Measurements from ENCODE around the gene MRPL58.
"Not testable (repeated sequence)": the region's sequence is repeated elsewhere in the genome, so short reads cannot be mapped to it uniquely, and the experiment has no call there.

The MRPL58 gene

DNA sequence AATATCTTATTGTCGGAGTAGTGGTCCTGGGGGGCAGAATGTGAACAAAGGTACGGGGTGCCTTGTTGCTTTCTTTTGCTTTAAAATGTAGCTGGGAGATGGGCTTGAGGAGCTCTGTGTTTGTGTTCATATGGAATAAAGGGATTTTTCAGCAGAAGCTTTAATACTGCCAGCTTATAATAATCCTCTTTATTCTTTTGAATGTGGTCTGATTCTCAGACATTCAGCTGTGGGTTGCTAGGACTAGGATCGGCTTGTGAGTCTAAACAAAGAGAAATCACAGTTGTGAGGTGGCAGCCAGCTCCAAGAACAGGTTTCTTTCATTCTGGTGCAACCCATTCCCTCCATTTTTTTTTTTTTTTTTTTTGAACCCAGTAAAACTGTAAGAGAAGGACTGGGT is 7.2 kb downstream of the MRPL58 start:
- DNase-seq = no peak

DNA sequence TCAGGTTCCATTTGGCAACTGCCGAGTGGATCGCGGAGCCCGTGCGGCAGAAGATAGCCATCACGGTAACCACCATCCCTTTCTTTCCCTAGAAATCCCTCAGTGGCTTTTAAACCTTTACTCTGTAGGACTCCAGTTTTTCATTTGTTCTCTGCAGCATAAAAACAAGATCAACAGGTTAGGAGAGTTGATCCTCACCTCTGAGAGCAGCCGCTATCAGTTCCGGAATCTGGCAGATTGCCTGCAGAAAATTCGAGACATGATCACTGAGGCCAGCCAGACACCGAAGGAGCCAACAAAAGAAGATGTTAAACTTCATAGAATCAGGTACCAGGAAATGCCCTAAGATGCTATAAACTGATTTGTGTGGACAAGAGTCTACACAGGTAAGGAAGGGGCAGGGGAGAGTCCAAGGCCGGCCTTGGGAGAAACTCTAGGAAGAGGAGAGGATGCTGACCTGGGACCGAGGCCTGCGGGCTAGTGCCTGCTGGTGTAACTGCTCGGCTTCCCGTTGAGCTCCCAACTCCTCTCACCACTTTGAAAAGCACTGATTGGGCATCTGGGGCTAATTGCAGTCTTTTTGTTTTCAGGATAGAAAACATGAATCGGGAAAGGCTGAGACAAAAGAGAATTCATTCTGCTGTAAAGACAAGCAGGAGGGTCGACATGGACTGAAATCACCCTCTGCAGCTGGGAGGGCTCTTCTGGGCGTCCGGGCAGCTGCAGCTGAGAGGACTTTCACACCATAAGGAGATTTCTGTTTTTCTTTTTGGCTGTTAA is 8.1 kb downstream of the MRPL58 start:
- no peak for DNase-seq

DNA sequence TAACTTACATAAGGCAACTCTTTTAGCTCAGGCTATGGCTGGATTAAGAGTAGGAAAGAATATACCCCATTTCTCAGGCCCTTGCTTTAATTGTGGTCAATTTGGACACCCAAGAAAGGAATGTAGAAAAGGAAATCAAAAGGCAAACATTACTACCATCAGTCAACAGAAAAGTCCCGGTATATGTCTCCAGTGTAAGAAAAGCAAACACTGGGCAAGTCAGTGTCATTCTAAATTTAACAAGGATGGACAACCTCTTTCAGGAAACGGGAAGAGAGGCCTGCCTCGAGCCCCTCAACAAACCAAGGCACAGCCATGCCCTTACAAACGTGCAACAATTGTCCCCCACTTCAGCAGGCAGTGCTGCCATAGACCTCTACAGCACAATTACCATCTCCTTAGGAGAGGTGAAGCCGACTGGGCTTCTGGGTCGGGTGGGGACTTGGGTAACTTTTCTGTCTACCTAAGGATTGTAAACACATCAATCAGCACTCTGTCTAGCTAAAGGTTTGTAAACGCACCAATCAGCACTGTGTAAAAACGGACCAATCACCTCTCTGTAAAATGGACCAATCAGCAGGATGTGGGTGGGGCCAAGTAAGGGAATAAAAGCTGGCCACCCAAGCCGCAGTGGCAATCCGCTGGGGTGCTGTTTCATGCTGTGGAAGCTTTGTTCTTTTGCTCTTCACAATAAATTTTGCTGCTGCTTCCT is 12.4 kb downstream of the MRPL58 start:
- DNase-seq = no peak

DNA sequence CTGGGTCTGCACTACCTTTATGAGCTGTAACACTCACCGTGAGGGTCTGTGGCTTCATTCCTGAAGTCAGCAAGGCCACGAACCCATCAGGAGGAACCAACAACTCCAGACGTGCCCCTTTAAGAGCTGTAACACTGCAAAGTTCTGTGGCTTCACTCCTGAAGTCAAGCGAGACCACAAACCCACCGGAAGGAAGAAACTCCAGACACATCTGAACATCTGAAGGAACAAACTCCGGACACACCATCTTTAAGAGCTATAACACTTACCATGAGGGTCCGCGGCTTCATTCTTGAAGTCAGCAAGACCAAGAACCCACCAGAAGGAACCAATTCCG is 12.9 kb downstream of the MRPL58 start:
- not testable (repeated sequence) for DNase-seq

DNA sequence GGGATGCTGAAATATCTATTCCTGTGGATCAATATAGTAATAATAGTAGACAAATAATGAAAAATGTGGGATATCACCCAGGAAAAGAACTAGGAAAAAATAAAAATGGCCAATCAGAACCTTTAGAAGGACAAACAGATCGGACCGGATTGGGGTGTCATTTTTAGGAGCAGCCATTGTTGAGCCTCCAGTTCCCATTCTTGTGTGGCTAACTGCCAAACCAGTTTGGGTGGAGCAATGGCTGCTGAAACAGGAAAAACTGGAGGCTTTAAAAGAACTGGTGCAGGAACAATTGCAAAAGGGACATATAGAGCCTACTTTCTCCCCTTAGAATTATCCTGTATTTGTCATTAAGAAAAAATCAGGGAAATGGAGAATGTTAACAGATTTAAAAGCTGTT is 14.2 kb downstream of the MRPL58 start:
- not testable (repeated sequence) for DNase-seq

DNA sequence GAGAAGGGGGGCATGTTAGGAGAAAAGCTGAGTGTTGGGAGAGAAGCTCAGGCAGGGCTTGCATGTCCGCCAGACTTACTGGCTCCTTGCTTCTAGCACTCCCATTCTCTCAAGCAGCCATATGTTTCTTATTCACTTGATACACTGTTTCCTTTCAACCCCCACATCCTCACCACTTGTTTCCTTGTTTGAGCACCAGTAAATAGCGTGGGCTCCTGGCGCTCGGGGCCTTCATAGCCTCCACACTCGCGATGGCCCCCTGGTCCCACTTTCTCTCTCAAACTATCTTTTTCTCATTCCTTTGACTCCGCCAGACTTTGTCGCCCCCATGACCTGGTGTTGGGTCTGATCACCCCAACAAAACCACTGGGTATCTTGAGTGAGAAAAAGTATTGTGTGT is 17.7 kb downstream of the MRPL58 start:
- no peak for DNase-seq

DNA sequence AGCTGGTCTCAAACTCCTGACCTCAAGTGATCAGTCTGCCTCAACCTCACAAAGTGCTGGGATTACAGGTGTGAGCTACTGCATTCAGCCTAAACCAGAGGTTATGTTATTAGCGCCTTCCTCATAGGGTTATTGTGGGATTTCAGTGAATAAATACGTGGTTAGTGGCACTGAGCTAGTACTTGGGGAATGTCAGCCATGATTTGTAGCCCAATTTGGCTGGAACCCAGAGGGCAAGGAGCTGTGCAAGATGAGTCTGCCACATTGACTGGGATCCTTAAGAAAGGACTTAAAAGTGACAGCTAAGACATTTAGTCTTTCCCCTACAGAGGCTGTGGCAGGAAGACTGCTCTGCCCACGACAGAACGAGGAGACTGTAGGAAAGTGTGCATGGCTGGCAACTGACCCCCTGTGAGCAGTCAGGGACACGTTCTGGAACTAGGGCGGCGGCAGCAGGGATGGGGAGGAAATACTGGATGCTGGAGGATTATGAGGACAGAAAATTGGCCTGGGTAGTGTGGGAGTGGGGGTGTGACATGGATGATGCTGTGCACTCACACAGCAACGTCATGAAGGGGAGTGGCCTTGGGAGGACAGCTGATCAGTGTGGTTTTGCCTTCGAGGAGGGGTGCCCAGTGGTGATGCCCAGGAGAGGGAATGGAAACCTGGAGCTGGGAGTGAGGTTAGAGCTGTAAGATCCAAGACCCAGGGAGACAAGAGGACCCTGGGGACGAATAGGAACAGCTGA is 19.7 kb downstream of the MRPL58 start:
- DNase-seq = no peak

DNA sequence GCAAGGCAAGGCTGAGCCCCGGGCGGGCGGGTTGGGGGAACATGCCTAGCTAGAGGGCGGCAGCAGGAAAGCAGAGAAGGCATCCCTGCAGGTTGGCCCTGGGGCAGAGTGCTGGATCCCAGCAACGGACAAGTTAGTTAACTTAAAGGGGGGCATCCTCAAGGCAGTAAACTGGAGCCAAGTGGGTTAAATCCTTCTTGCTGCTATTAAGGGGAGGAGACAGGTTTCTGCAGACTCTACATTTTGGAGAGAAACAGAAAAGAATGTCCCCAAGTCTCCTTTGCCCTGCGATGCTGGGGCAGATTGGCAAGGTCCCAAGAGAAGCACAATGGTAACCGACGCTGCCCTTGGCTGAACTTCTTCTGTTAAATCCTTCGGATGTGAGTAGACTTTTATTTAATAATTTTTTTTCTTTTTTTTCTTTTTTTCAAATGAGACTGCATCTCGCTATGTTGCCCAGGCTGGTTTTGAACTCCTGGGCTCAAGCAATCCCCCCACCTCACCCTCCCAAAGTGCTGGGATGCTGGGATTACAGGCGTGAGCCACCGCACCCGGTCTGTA is 20.3 kb downstream of the MRPL58 start:
- no peak for DNase-seq

DNA sequence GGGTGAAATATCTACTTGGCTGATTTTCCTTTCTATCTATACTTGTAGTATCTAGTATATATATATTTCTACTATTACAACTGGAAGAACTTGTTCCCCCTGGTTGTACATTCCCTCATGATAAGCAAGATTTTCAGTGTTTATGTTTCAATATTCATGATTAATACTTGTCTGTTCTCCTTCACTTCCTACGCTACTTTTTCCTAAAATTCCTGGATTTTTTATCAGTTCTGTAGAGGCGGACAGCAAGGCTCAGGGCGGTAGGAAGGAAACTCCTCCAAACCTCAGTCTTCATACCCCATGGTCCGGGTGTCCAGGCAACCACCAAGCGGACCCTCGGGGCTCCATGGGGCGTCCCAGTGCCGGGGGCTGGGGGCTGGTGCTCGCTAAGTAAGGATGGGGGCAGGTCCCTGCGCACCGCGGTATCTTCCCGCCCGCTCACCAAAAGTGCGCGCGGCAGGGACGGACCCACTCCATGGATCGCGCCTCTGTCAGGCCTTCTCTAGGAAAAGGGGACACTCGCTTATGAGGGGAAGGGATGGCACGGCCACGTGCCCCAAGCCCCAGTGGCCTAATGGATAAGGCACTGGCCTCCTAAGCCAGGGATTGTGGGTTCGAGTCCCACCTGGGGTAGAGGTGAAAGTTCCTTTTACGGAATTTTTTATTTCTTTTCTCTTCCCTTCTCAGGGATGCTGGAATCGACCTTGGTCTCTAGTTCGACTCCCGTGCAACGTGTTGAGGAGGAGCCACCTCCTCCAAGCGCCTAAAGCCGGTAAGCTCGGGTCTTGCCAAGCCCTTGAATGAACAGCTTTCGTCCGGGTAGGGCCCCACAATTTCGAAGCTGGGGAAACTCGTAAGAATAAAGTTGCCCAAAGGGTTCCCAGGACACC is 21.1 kb downstream of the MRPL58 start:
- peak; percentile 71 for DNase-seq

DNA sequence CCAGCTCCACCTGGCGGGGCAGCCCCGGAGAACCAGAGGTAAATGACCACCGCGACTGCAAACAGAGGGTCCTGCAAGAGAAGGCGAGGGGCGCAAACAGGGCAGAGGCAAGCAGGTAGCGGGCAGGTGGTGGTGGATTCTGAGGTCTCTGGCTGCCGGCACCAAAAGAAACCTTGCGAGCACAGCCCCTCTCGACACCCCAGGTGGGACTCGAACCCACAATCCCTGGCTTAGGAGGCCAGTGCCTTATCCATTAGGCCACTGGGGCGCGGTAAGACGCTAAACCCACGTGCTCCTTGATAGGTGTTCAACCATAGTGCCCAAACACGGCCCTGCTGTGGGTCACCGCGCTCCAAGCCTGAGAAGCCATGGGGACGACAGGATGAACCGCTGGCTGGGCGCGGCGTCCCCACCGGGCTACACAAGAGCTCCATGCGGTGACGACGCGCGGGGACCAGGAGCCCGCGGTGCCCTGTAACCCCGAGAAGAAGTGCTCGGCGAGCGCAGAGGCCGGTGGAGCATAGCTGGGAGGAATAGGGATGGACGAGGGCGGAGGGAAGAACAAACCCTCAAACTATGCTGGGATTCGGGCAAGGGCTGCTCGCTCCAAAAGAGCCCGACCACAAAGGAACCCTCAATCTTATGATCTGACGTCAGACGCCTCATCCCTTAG is 21.9 kb downstream of the MRPL58 start:
- DNase-seq = peak; percentile 82

DNA sequence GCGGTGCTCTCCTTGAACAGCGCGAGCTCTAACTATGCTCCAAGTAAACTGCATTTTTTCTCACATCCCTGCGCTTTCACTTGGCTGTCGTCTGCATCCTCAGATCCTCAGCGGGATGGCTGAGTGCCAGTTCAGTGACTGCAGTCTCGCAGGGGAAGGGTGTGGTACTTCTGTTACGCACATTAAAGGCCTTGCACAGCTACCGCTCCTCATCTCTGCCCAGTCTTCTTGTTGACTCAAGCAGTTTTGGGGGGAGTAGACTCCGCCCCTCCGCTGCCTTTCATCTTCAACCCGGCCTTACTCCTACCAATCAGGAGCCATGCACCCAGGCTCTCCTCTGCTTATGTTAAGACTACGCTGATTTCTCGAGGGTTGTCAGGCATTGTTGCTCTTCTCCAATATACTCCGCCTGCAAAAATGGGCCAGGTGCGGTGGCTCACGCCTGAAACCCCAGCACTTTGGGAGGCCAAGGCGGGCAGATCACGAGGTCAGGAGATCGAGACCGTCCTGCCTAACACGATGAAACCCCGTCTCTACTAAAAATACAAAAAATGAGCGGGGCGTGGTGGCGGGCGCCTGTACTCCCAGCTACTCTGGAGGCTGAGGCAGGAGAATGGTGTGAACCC is 24.3 kb downstream of the MRPL58 start:
- no peak for DNase-seq

DNA sequence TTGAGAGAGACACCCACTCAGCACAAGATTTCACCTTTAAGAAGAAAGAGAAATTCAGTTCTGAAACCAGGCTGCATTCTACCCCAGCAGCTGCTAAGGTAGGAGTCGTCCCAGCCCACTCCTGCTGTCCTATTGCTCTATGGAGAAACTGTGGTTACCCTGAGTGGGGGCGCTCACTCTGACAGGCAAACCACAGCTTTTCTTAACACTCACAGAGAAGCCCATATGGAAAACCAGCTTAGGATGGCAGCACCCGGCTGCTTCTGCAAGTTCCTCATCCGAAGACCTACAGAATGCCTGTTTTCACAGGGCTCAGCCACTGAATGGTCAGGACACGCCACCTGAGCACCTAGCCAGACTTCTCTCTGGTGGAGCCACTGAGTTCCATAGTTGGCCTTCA is 26.8 kb downstream of the MRPL58 start:
- DNase-seq = no peak

DNA sequence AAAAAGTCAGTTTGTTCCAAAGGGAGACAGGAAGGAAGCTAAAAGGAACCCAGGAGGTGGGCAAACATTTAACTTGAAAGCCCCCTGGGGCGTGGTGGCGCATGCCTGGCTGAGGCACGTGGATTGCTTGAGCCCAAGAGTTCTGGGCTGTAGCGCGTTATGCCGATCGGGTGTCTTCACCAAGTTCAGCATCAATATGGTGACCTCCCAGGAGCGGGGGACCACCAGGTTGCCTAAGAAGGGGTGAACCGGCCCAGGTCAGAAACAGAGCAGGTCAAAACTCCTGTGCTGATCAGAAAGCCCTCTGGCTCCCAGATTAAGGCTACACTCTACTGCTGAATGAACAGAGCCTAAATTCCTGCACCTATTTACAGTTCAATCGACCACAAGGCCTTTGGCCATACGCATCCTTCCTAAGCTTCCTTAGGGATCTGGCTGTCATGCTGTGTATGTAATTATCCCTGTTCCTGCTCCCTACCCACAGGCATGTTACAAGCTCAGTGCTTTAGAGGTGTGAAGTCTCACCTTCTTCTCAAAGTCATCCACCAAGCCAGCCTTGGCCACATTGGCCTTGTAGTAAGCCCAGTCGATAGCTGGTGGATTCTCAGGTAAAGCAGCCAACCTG is 29.3 kb downstream of the MRPL58 start:
- DNase-seq = no peak

DNA sequence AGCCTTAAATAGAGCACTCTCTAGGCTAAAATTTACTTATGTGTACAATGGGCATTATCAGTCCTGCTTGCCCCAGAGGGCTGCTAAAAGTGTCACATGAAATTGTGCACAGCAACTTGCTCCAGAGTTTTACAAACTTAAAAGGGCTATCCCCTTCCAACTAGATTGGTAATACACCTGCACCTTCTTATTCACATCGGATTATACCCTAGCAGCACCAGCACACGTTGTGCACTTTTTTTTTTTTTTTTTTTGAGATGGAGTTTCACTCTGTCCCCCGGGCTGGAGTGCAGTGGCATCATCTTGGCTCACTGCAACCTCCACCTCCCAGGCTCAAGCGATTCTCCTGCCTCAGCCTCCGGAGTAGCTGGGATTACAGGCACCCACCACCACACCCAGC is 31.3 kb downstream of the MRPL58 start:
- DNase-seq = not testable (repeated sequence)

DNA sequence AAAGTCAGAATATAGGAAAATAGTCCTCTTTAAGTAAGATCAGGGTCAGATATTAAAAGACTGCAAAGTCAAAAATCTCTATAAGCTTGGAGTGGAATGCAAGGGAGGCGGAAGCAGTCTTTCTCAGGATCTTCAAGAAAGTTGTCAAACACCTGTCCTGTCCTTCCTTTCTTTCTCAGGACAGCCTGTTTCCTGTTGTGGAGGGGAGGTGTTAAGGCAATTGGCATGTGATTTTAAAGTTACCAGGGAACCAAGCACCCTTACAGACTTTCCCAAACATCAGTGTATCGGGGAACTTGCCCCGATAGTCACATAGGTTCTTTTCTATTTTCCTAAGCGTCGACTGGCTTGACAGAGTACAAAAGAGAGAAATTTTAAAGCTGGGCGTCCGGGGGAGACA is 32.2 kb downstream of the MRPL58 start:
- DNase-seq = no peak

DNA sequence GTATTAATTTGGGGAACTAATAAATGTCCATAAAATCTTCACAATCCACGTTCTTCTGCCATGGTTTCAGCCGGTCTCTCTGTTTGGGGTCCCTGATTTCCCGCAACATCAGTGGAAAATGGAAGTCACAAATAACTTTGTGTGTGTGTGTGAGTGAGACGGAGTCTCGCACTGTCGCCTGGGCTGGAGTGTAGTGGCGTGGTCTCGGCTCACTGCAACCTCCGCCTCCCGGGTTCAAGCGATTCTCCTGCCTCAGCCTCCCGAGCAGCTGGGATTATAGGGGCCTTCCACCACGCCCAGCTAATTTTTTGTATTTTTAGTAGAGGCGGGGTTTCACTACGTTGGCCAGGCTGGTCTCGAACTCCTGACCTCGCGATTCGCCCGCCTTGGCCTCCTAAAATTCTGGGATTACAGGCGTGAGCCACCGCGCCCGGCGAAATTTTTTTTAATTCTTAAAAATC is 33.5 kb downstream of the MRPL58 start:
- not testable (repeated sequence) for DNase-seq

DNA sequence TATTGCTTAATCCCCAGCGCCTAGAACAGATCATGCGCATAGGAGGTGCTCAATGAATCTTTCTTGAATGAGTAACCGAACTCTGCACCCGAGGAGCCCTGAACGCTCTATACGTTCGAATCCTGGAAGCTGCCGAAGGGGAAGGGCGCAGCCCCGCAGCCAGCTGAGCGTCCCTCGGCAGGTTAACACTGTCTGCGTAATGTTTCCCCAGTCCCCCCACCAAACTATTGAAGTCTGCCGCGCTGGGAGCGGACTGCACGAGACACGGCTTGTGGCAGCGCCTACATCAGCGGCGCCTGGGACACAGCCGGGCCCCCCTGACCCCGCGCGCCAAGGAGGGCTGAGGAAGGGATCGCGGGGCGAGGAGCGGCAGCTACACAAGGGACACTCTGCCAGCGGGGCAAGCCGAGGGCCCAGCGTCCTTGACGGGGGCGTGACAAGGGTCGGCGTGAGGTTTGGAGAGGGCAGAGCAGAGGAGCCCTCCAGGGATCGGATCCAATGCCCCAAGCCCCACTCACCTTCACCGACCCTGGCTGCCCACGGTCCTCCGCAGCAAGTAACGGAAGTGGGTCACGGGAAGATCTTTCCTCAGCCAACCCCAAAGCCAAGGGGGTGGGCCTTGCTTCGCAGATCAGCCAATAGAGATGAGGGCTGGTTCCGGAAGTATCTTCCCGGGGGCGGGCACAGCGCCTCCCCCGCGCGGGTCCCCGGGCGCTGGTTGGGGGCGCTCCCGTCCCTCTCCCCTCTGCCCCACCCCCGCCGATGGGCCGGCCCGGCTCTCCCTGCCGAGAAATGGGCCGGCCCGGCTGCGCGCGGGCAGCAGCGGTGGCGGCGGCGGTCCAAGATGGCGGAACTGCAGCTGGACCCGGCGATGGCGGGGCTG is 34.2 kb downstream of the MRPL58 start, which contains the start of the genes ATP5PD and KCTD2:
Gene ATP5PD, minus strand, starts transcription at position 563 of the 883 bp plus-strand sequence. CDS start 4,319 bp downstream, outside the sequence.
Gene KCTD2, plus strand, starts transcription at position 819 of the 883 bp plus-strand sequence. Its CDS starts 26 bp downstream, at position 845.
- DNase-seq = peak; percentile 94

DNA sequence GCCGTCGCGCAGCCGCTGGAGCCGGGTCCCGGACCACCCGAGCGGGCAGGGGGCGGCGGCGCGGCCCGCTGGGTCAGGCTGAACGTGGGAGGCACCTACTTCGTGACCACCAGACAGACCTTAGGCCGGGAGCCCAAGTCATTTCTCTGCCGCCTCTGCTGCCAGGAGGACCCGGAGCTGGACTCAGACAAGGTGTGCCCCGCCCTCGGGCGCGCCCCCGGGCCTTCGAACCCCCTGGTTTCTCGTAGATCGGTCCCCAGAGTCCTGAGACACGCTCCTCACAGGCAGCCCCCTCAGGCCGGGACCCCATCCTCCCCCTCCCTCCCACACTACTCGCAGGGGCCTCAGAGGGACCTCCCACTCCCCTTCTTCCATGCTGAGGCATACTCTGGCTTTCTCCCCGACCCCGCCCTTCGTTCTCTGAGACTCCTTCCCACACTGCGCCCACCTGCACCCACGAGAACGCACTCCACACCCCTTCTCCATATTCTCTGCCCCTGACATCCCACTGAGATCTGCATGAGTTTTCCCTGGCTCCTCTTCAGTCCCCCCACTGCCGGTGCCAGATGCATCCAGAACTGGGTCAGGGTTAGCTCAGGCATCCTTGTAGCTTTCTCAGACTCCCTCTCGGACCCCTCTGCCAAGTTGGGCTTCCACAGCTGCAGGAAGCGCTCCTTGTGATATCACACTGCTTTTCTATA is 35.1 kb downstream of the MRPL58 start:
- peak; percentile 37 for DNase-seq
